HCEC 1CT (cell line): ENCODE results near the gene RNF208.

Experiments
- DNase-seq: peaks from one replicate; pipeline ENCODE4 v3.0.0-alpha.2; 2017

RNF208 gene

DNA sequence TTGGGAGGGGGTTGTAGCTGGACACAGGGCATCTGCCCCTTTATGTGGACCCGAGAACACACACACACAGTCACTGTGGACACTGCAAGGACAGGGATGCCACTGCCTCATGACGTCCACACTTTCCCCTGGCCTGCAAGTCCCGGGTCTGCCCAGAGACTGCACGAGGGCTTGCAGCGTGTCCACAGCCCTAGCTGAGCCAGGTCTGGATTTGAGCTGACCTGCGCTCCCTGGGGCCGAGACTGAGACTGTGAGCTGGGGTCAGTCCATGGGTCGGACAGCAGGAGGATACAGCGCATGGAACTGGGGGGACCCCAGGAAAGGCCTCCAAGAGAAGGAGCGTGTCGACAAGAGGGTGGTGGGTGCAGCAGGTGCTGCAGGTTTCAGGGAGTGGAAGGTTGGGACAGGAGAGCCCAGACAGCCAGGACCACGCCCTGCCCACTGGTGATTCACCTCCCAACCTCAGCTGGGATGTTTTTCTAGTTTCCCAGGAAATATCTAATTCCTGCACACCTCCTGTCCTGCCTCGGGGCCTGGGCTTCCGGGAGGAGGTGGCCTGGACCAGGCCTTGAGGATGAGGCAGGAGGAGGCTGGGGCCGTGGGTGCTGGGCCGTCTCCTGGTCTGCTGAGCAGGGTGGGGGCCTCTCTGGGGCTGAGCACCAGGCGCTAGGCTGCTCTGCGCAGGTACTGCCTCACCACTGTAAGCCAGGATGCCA lies 4.5 kb upstream of the RNF208 start:
- DNase-seq, result no peak

DNA sequence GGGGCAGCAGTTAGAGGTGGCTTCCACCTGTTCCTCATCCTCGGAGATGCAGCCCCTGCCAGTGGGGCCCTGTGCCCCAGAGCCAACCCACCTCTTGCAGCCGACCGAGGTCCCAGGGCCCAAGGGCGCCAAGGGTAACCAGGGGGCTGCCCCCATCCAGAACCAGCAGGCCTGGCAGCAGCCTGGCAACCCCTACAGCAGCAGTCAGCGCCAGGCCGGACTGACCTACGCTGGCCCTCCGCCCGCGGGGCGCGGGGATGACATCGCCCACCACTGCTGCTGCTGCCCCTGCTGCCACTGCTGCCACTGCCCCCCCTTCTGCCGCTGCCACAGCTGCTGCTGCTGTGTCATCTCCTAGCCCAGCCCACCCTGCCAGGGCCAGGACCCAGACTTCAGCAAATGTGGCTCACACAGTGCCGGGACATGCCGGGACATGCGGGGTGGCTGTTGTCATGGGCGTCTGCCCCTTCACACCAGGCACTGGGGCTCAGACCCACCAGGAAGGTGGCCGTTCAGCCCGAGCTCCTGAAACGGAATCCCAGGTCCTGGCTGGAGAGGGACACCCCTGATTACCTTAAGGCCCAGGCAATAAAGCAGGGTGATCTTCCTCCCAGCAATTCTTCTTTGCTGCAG lies 3.8 kb upstream of the RNF208 start:
- DNase-seq, result no peak

DNA sequence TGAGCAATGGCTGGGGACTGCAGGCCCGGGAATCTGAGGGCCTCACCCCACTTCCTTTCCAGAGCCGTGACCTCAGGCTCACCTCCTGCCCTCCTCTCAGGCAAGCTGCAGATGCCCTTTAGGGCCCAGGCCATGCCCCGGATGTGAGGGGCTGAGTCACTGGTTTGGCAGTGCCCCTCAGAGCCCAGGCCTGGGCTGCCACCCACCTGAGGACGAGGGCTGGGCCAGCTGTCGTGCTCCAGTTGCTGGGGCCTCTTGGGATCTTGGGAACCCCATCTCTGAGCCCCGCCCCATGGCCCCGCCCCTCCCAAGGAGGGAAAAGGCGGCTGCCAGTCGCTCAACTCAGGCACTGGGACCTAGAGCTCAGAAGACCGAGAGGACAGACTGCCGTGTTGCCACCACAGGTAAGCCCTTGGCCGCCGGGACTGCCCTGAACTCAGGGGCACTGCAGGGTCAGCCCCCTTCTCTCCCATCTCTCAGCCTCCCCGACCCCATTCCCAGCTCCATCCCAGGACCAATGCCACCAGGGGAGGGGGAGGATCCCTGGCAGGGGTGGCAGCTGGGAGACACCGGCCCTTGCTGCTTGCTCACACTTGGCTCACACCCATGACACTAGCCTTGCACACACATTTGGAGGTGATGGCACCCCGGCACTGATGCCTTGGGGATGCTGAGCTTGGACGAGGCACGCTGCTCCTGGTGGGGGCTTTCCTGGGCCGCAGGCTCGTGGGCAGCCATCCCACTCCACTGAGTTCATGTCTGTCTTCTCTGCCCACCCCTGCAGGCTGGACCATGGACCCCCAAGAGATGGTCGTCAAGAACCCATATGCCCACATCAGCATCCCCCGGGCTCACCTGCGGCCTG lies 3.0 kb upstream of the RNF208 start, which contains the start of gene CYSRT1:
TSS of gene CYSRT1 (plus strand) at position 345 of the 865 bp plus-strand sequence. CDS start at position 793, 448 bp downstream.
- no peak for DNase-seq

DNA sequence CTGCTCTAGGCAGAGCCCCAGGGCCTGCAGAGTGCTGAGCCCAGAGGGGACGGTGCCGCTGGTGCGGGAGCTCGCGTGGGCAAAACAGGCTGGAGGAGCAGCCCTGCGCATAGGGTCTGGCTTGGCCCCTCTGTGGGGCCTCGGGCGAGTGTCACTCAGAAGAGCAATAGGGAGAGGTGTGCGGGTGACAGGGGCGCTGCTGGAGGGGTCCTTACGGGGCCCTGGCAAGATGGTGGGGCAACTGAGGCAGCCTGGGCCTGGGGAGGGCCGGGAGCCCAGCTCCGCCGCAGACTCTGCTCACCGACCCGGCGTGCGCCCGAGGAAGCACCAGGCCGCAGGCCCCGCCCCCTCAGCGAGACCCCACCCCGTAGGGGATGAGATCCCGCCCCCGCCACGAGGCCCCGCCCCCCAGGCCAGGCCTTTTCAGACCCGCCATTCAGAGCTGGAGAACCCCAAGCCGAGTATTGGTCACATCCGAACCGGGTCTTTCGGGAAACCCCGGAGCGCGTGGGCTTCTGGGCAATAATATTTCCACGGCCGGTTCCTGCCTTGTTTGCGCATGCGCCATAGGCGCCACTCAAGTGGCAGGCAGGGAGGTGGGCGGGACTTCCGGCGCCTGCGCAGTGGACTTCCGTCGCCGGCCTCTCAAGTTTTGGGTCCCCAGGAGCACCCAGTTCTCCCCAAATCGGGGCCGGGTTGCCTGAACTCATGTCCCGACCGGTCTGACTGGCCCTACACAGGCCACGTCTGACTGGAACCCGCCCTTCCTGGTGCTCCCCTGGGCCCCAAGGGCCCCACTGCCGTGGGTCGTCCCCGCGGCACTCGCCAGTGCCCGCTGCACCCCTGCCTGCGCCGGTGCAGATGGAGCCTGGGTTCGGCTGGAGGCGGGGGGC lies 1.3 kb upstream of the RNF208 start:
- peak; percentile 98 for DNase-seq

DNA sequence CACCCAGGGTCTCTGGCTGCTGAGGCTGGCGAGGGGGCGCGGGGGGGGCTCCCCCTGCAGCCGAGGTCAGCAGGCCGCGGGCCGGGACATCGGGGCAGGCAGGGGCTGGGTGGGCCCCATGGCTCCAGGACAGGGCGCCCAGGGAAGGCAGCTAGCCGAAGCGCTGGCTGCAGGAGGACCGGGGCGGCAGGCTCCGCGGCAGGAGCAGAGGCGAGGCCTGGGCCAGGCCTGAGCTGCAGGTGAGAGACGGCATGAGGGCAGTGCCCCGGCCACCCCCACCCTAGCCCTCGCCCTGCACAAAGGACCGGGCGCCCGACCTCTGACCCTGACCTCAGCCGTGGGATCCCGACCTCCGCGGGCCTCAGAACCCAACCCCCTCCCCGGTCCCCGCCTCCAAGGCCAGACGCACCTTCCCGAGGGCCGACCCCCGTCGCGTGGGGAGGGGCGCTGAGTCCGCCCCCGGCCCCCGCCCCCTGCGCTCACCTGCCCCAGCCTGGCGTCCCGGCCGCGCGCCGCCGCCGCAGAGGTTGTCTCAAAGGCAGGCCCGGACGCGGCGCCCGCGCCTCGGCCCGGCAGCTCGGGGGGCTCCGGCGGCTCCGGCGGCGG lies 431 bp downstream of the RNF208 start:
- no peak for DNase-seq

DNA sequence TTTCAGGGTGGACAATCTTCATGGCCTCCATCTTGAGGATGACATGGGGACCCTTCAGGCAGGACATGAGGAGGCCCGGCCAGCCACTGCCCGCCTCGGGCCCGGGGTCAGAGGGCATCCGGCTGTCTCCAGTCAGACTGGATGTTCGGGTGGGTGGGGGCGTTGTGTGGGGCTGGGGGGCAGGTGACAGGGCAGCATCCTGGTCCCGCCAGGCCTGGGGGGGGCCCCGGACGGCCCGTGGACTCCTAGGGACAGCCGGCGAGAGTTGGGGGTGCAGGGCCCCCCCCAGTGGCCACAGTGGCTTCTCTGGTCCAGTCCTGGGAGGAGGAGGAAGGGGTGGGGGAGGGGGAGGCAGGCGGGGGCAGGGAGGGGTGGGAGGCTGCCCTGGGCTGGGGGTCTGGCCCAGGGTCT lies 940 bp downstream of the RNF208 start:
- no peak for DNase-seq

DNA sequence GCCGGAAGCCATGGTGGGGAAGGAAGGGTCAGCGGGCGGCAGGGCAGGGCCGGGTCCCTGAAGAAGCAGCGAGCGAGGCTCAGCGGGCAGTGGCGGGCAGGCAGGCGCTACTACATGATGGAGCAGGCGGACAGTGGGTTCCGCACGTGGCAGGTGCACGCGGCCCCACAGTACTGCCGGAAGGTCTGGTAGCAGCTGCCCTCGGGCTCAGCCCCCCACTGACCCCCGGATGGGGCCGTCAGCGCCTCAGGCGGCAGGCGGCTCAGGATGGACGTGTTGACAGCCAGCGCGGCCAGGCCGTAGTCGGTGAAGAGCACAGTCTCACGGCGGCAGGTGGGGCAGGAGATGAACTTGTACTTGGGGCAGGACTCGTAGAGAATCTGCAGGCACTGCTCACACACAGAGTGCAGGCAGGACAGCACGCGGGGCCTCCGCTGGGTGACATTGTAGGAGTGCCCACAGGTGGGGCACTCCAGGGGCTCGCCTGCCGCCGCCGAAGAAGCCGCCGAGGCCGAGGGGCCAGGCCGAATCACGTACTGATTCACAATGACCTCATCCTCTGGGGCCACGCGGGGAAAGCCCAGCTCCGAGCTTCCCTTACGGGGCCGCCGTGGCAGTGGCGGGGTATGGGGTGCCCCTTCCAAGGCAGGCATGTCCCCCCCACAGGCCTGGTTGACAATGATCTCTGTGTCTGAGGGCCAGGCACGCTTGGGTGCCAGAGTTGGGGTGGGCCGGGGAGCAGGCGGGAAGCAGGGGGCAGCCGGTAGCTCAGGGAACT lies 1.5 kb downstream of the RNF208 start:
- no peak for DNase-seq

DNA sequence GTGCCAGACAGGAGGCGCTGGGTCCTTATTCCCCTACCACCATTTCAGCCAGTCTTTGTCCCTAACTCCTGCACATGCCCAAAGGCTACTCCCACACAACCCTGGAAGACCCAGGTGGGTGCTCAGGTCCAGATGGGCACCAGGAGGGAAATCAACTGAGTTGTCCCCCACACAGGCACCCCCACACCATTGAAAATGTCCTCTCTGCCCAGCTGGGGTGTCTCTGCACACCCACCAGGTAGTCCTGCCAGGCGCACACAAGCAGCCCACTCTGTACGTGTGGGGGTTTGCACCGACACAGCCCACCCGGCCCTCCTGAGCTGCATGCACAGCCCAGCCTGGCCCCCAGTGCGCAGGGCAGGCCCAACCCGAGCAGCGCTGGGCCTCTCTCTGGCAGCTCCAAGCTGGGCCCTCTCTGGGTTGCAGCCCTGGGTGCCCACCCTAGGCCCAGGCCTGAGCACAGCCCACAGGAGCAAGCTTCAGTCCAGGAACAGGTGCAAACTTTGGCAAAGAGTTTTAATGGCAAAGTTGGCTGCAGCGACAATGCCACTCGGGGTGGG lies 2.2 kb downstream of the RNF208 start:
- DNase-seq, result no peak

DNA sequence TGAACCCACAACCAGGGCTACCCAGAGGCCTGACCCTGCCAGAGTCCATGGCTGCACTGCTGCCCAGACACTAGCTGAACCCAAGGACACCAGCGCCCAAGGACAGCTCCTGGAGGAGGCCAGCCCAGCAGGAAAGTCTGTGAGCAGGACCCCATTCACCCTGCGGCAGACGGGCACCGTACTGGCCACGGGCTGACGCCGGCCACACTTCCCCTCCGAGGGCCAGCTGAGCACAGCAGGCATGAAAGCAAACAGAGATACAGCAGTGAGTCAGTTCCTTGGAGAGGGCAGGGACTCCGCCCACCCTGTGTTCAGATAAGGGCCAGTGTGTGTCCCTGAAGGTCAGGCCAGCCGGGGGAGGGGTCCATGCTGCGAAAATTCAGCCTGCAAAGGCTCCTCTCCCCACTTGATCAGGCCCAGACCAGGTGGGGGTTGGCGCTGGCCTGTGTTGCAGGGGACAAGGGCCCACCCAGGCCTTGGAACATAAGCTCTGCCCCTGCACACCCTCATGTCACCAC lies 3.2 kb downstream of the RNF208 start:
- no peak for DNase-seq

DNA sequence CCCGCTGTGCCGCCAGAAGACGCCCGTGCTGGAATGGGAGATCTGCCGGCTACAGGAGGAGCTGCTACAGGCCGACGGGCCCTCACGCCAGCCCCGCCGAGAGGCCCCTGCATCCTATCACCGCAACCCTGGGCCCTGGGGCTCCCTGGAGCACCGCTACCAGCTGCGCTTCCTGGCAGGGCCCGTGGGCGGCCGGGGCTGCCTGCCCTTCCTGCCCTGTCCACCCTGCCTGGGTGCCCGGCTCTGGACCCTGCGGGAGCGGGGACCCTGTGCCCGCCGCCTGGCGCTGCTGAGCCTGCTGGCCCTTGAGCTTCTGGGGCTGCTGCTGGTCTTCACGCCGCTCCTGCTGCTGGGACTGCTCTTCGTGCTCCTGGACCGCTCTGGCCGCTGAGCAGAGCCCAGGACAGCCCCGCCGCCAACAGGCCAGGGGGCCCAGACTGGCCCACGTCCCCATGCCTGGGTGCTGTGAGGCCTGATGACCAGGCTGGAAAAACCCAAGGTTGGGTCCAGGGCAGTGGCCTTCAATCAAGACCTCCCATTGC lies 3.8 kb downstream of the RNF208 start:
- DNase-seq, result no peak

DNA sequence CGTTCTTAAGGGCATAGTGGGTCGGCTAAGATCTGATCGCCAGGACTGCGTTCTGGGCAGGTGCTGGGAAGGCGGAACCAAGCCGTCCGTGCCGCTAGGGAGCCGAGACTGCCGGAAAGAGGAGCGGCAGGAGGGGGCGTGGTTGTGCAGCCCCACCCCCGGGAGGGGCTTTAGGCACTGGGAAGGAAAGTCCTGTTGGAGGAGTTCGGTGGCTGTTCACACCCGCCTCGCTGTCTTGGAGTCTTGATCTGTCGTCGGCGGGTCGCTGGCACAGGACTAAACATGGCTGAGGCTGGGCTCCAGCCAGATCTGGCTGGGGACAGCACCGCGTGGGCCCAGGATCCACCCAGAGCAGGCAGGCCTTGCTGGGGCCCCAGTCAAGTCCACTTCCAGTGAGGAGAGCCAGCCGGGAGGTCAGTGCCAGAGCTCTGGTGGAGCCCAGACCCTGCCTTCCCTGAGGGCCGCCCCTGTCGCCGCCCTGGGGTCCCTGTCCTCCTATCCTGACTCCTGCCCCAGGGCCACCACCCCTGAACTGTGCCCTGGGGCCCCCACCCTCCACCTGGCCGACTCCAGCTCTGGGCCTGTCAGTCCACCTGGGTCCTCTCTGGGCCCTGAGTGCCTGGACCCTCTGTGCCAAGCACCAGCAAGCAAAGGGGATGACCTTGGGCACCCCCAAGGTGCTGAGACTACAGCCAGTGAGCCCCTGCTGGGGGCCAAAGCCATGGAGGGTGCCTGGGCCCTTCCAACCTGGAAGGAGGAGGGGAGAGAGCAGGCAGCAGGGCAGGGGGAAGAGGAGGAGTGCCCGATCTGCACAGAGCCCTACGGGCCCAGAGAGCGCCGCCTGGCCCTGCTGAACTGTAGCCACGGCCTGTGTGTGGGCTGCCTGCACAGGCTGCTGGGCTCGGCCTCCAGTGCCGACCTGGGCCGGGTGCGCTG lies 4.5 kb downstream of the RNF208 start:
- DNase-seq, result no peak

DNA sequence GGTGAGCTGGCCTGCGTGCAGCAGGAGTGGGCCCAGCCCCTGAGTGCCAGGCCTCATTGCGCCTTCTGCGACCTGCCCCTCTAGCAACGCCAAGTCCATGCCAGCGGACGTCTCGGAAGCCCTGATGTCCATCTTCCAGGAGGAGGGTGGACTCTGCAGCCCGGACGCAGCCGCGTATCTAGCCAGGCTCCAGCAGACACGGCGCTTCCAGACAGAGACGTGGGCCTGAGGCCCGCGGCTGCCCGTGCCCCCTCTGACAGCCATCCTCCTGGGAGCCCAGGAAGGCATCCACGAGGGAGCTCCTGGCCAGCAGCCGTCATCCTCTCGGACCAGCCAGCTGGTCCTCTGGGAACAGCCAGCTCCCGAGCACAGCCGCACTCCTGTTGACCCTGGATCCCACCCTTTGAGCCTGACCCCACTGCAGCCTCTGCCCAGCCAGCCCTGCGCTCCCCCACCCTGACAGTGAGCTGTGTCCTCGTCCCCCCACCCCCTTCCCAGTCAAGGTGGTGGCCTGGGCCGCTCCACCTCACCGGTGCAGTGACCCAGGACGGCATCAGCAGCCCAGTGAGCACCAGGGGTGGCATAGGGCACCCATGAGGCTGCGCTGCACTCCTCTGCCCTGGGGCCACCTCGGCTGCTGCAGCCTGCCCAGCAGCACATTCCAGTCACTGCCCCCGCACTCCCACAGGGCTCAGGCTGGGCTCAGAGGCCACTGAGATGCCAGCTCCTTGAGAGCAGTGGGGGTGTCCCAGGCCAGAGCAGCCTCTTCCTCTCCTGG lies 5.7 kb downstream of the RNF208 start:
- DNase-seq, result no peak

DNA sequence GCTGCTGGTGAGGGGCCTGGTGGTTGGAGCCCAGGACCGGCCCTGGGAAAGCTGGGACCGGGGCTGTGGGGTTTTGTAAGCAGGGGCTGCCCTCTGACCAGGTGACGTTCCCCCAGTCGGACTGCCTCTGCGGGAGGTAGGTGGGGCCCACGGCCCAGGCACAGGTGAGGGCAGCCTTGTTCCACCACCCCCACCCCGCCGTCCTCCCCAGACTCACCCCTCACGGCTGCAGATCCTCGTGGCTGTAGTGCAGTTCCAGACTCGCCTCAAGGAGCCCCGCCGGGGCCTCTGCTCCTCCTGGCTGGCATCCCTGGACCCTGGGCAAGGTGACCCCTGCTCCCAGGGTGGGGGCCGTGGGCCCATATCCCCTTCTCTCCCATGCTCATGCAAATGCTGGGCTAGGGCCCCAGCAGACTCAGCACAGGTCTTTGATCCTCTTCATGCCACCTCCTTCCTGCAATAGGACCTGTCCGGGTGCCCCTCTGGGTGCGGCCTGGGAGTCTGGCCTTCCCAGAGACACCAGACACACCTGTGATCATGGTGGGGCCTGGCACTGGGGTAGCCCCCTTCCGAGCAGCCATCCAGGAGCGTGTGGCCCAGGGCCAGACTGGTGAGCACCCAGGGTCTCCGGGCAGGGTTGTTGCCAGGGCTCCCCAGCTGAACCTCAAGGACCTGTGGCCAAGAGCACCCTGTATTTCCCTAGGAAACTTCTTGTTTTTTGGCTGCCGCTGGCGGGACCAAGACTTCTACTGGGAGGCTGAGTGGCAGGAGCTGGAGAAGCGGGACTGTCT lies 6.6 kb downstream of the RNF208 start:
- no peak for DNase-seq

DNA sequence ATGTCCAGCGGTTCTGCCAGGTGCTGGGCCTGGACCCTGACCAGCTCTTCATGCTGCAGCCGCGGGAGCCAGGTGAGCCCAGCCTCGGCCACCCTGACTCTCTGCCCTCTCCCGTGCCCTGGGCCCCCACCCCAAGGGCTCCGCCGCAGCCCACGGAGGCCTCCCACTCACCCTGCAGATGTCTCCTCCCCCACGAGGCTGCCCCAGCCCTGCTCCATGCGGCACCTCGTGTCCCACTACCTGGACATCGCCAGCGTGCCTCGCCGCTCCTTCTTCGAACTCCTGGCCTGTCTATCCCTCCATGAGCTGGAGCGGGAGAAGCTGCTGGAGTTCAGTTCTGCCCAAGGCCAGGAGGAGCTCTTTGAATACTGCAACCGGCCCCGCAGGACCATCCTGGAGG lies 7.4 kb downstream of the RNF208 start:
- no peak for DNase-seq

DNA sequence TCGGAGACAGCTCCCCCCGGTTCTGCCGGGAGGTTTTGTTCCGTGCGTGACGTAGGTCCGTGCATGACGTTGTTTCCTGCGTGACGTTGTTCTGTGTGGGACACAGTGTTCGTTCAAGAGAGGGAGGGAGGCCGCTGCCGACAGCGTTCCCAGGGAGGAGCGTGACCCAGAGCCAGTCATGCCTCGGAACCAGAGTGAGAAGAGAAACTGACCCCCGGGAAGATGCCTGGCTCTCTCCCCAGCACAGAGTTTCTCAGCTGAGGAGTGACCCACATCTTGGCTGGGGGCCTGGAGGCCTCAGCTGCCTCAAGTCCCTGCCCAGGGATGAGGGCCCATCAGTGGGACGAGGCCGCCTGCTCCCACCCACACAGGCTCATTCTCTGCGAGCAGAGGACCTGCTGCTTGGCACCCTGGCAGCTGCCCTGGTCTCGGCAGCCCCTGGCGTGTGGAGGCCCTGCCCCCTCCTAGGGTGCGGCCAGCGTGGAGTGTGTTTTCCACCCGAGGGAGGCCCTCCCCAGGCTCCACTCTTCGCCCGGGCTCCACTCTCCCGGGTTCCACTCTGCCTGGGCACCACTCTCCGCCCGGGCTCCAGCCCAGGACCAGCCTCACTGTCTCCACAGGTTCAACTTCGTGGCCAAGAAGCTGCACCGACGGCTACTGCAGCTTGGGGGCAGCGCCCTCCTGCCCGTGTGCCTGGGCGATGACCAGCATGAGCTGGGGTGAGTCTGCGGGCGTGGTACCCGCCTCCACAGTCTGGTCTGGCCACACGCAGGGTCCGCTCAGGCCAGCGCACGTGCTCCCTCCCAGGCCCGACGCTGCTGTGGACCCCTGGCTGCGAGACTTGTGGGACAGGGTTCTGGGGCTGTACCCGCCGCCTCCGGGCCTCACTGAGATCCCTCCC lies 8.6 kb downstream of the RNF208 start:
- DNase-seq, result no peak

DNA sequence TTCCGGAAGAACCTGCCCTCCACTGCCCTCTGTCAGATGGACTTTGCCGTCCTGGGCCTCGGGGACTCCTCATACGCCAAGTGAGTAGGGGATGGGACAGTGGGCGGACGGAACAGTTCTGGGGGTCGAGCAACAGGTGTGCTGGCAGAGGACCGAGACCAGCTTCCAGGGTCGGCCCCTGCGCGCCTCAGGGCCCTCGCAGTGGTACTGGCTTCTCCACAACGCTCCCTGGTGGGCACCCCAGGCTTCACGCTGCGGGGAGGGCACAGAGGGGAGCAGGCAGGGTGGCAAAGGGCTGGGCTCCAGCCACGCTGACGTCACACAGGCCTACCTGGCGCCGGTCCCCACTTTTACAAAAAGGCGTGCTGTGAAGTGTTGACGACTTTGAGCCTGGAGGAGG lies 9.5 kb downstream of the RNF208 start:
- DNase-seq, result no peak

DNA sequence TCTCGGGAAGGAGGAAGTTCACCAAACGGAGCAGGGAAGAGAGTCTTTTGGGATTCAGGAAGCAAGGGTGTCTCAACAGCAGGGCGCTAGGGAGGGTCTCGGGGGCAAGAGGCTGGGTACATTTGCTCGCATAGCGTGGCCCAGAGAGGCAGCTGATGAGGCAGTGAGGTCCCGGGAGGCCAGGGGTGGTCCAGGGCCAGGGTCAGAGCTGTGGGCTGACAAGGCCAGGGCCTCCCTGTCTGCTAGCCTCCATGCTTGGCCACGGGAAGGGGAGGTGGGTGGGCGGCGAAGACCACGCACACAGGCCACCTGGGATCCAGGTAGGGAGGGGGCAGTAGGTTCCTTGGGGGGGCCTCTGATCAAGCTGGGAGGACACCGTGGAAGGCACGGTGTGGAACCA lies 10.5 kb downstream of the RNF208 start:
- no peak for DNase-seq
